ENCODE data around the gene CRACR2A.

DNA sequence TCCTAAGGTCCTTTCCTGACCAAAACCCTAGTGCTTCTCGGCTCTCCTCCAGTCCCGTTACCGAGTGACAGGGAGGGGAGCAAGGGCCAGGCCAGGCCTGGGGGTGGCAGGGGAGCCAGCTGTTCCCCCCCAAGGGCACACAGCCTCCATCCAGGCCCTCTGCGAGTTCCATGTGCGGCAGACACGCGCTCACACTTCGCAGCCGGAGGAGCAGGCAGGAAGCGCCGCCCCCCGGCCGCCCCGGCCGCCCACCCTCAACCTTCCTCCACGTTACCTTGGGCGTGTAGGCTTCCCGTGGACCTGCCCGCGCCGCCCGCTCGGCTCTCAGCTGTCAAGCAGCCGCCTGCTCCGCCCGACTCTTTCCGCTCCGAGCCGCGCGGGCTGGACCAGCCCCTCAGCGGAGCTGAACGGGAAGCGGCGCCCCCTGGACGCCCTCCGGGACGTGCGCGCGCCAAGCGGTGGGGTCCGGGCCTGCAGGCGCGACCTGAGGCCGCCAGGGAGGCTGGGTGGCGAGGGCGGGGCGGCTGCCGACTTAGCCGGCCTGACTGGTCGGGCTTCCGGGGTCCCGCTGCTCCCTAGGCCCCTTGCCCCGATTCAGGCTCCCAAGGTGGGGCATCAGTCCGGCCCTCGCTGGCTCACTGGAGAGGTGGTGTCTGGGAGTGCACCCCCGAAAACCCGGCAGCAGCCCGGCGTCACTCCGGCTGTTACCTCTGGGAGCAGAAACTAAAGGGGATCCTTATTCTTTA lies at the start of gene CRACR2A:
- TF ChIP-seq CTCF (IDR thresholded peaks at IDR 0.05): peak; percentile 34 to 59 (median 43)
- no peak for TF ChIP-seq POLR2A (IDR thresholded peaks at IDR 0.05; ENCODE audit: low read depth)
- TF ChIP-seq POLR2AphosphoS5 (IDR thresholded peaks at IDR 0.05): no peak
